Sigmoid colon (tissue), 4 donors: Measurements from ENCODE around the gene TCFL5.

Source experiments
- CTCF ChIP-seq, 4 experiments: fragments of 450-650 bp in 3 of 4; fragments of 200-600 bp in 1 of 4; IDR thresholded peaks; one replicate each; pipeline ENCODE4 v1.5.1; 2016 to 2019; ENCODE audit warnings: antibody characterized with exemption in 4 of 4, mild to moderate bottlenecking in 3 of 4, moderate library complexity in 2 of 4
- EP300 ChIP-seq, 4 donors: sonication (generic); formaldehyde crosslinking; IDR thresholded peaks; one replicate each; pipeline ENCODE4 v1.6.1; 2017; ENCODE audit warnings: antibody characterized with exemption in 4 of 4
- POLR2A ChIP-seq, 2 donors: fragments of 450-650 bp; IDR thresholded peaks; one replicate each; pipeline ENCODE4 v1.6.1; 2016; ENCODE audit warnings: antibody characterized with exemption in 2 of 2, mild to moderate bottlenecking in 2 of 2, moderate library complexity in 2 of 2
- POLR2AphosphoS5 ChIP-seq, 4 donors: sonication (generic); formaldehyde crosslinking; IDR thresholded peaks; one replicate each; pipeline ENCODE4 v1.6.1; 2017; ENCODE audit warnings: antibody characterized with exemption in 4 of 4

DNA sequence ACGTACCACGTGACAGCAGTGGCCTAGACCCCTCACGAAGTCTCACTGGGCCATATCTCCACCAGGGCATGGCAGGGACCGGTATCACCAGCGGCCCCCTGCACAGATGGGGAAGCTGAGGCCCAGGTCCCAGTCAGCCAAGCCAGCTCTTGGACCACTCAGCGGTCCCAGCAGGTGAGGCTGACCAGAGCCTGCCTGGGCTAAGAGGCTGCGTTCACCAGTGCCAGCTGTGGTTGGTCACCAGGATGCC is 67.9 kb downstream of the TCFL5 start:
- TF ChIP-seq EP300 (IDR thresholded peaks at IDR 0.05), result peak in 1 of 4 donors; percentile 17
- TF ChIP-seq POLR2A (IDR thresholded peaks at IDR 0.05), result no peak
- TF ChIP-seq CTCF (IDR thresholded peaks at IDR 0.05), result no peak
- TF ChIP-seq POLR2AphosphoS5 (IDR thresholded peaks at IDR 0.05), result no peak
